OCI-LY1 (cell line): ENCODE measurements around the gene SH3RF1.

Source experiments
- CTCF ChIP-seq: fragments of 200-600 bp; sonication (generic), shearing (Covaris generic); IDR thresholded peaks from 2 replicates; pipeline ENCODE4 v1.5.1; 2017; ENCODE audit warnings: mild to moderate bottlenecking, antibody characterized with exemption, low read length, moderate library complexity, mixed read lengths
- EZH2 ChIP-seq: fragments of 200-600 bp; sonication (generic), shearing (Covaris generic); IDR thresholded peaks from 2 replicates; pipeline ENCODE4 v1.8.0; 2017; ENCODE audit warnings: borderline replicate concordance, mixed run types, mild to moderate bottlenecking, antibody characterized with exemption, low read length, moderate library complexity, mixed read lengths

DNA sequence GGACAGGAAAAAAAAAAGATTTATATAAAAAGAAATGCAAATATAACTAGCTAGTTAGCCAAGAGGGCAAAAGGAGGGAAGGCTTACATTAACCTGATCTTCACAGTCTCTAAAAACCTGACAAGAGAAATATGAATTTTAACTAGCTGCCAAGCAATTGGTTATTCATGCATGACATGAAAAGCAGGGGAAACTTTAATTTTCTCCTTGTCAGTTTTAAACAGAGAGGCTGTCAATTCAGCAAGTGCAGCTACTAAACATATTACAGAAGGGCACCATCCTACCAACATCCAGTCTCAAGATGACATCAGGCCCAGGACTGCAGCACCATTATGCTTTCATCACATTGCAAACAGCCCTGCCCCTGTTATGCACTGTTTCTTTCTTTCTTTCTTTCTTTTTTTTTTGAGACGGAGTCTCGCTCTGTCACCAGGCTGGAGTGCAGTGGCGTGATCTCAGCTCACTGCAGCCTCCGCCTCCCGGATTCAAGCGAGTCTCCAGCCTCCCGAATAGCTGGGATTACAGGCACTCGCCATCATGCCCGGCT, 221.8 kb downstream of the SH3RF1 start:
- no peak for TF ChIP-seq CTCF
- no peak for TF ChIP-seq EZH2
